ENCODE measurements around the gene TBC1D1. TPM values are rescaled to one million over a fixed set of nuclear protein-coding genes. Genes with fewer than 3 reads are reported as not detected.

TBC1D1 gene
- total and polyA plus RNA-seq, 2 of the 8 experiments (the other 6 are each of a cell fraction or from before 2014, with no cell fraction given), result 96.9 to 162 TPM

DNA sequence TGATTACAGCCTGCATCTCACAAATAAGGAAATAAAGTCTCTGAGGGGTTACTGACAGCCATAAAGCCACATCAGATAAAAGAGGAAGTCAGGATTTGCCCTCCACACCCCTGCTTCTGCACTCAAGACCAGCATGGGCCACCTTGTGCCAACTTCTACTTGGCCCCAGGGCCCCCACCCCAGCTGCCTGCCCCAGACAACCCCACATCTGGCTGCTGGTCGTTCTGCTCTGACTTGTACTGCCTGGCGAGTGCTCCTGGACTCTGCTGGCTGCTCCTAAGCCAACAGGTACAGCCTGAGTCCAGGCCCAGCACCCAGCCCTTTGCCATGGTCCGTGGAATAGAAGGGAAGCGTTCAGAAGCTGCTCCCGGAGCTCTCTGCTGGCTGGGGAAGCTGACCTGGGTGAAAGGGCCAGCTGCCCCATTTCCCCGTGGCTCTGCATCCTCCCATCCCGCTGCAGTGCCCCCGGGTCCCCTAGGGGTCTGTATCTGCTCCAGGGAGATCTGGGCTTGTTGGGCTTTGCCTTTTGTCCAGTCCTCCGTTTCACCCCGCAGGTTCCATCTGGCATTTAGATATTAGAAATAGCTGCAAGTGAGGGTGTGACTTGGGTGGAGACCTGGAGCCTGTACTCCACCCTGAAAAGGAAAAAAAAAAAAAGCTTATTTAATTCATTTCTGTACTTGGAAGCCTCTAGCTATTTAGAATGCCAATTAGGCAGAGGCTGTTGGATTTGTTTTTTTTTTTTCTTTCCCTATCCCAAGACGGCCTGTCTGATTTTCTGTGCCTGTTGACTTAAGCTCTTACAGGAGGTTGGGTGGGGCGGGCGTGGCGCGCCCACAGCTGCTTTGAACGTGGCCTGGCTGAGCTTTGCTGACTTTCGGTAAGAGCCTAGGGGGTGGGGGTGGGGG lies 264.1 kb downstream of the TBC1D1 start:
- Histone ChIP-seq H3K4me3 (ENCODE audit: extremely low read depth in 1 of 4, insufficient read depth in 2 of 4, low read depth in 3 of 4, low read length in 4 of 4) (no peak overlapping the region), H3K79me2 (ENCODE audit: control insufficient read depth in 1 of 2, insufficient read depth in 2 of 2, low read length in 2 of 2) (no peaks in the 10 kb centered on the region), H3K27me3 (replicated peaks in 1 of 4; ENCODE audit: control insufficient read depth in 3 of 4, extremely low read depth in 1 of 4, insufficient read depth in 3 of 4, low read length in 3 of 4) (no peaks in the 10 kb centered on the region), H2BK120ac (replicated peaks; ENCODE audit: low read depth, low read length) (no peak overlapping the region), H3K9me3 (ENCODE audit: insufficient read depth in 2 of 2, low read depth in 1 of 2, low read length in 1 of 2) (no peaks in the 10 kb centered on the region), H4K91ac (replicated peaks; ENCODE audit: insufficient read length, low read length) (no peak overlapping the region), H2AFZ (ENCODE audit: low read length) (no peak overlapping the region), H4K5ac (ENCODE audit: insufficient read length, low read depth, low read length) (no peak overlapping the region), H4K8ac (ENCODE audit: extremely low read depth, insufficient read depth, low read length) (no peak overlapping the region), H3K23me2 (ENCODE audit: low read depth, low read length) (no peaks in the 10 kb centered on the region), H3K4me1 (replicated peaks in 1 of 4; ENCODE audit: control insufficient read depth in 3 of 4, insufficient read depth in 4 of 4, low read length in 3 of 4) (no peaks in the 10 kb centered on the region; a peak in 2 of 7 replicates), H3K36me3 (ENCODE audit: control insufficient read depth in 2 of 4, insufficient read depth in 4 of 4, low read length in 3 of 4) (no peaks in the 10 kb centered on the region), H3K23ac (ENCODE audit: insufficient read length) (no peak overlapping the region), H2BK20ac (ENCODE audit: low read length) (no peak overlapping the region), H4K20me1 (replicated peaks in 1 of 2; ENCODE audit: control insufficient read depth in 1 of 2, insufficient read depth in 2 of 2, low read length in 2 of 2) (no peaks in the 10 kb centered on the region), H3K56ac (replicated peaks; ENCODE audit: insufficient read length, low read depth, low read length) (no peak overlapping the region), H3K14ac (ENCODE audit: insufficient read length) (no peak overlapping the region), H2BK5ac (ENCODE audit: low read depth, low read length) (no peak overlapping the region), H3K27ac (ENCODE audit: low read depth, low read length) (no peak overlapping the region), H2BK12ac (ENCODE audit: low read depth, low read length) (no peak overlapping the region), H3K4ac (replicated peaks; ENCODE audit: insufficient read length, low read depth, low read length) (no peak overlapping the region), H2BK15ac (ENCODE audit: low read length) (no peak overlapping the region), H2AK5ac (ENCODE audit: low read depth, low read length) (no peak overlapping the region), H3K9ac (replicated peaks in 1 of 4; ENCODE audit: extremely low read depth in 1 of 4, low read depth in 3 of 4, low read length in 3 of 4) (no peak overlapping the region), H3K79me1 (ENCODE audit: low read depth, low read length) (no peaks in the 10 kb centered on the region), H3K18ac (ENCODE audit: extremely low read depth, low read length) (peak overlapping the region; percentile 27; the same call in 1 of the 2 replicates), H3K4me2 (ENCODE audit: insufficient read depth in 1 of 2, low read depth in 2 of 2, low read length in 2 of 2) (no peak overlapping the region)
- ChIA-PET CTCF (ENCODE audit: partially characterized antibody) (interaction anchor here (0.7 to 2.1 kb wide), 8 partner anchors 11 to 159 kb away, joined by 3 to 8 read pairs (median 5); no protein-coding TSS in a partner anchor), POLR2A (ENCODE audit: partially characterized antibody) (interaction anchor here (0.6 to 0.8 kb wide), 3 partner anchors 11 to 1831 kb away, joined by 3 to 4 read pairs (median 3); no protein-coding TSS in a partner anchor)
- FAIRE-seq (no peak), DNase-seq (ENCODE audit: low read depth in 1 of 2, low spot score in 2 of 2) (no peak)
- WGBS, 2 experiments (ENCODE audit: extremely low coverage in 1 of 2, insufficient coverage in 1 of 2, insufficient read length in 1 of 2, insufficient replicate concordance in 2 of 2, low coverage in 1 of 2, low lambda C conversion rate in 2 of 2, missing lambda C conversion rate in 1 of 2), result 88% methylated on average over 13 of the region's 17 CpGs; no CpG with 5 or more reads in 1 of the 2 experiments
- TF ChIP-seq FOSL1 (IDR thresholded peaks at IDR 0.05; ENCODE audit: insufficient read depth, low read depth, low read length) (no peak), POLR2AphosphoS5 (IDR thresholded peaks at IDR 0.05; ENCODE audit: low read depth, low read length) (no peak), YY1 (IDR thresholded peaks at IDR 0.05; ENCODE audit: low read depth, low read length) (no peak), GTF2F1 (IDR thresholded peaks at IDR 0.05; ENCODE audit: borderline replicate concordance, low read depth, low read length) (no peak), MAFK (IDR thresholded peaks at IDR 0.05; ENCODE audit: low read depth, low read length) (no peak), CEBPB (IDR thresholded peaks at IDR 0.05; ENCODE audit: low read depth, low read length) (no peak), SRF (IDR thresholded peaks at IDR 0.05; ENCODE audit: low read depth, low read length) (no peak), TAF1 (IDR thresholded peaks at IDR 0.05; ENCODE audit: low read depth, low read length) (no peak), HDAC6 (IDR thresholded peaks at IDR 0.05; ENCODE audit: low read depth, low read length) (no peak), RBBP5 (IDR thresholded peaks at IDR 0.05; ENCODE audit: borderline replicate concordance, low read depth, low read length) (no peak), ATF2 (IDR thresholded peaks at IDR 0.05; ENCODE audit: low read length) (no peak)
